A673 (cell line): Measurements from ENCODE around the gene SECTM1. TPM values are rescaled to one million over a fixed set of nuclear protein-coding genes. Genes with fewer than 3 reads are reported as not detected.
A peak's percentile ranks its signal among the peaks of the same experiment; 100 is the strongest.
"Not testable (repeated sequence)": the region's sequence is repeated elsewhere in the genome, so short reads cannot be mapped to it uniquely, and the experiment has no call there.

Experiments
- Bru-seq: library from RNA; stranded (reverse); fragments of 400-500 nt; gene quantifications from one replicate; lab custom pipeline; 2021; lab: Mats Ljungman, UMichigan
- BruChase-seq, 2 experiments: library from RNA; stranded (reverse); fragments of 400-500 nt; gene quantifications; one replicate each; lab custom pipeline; 2021; lab: Mats Ljungman, UMichigan
- BruUV-seq: library from RNA; stranded (reverse); fragments of 400-500 nt; replicated peaks from 2 replicates; lab custom pipeline; 2021; lab: Mats Ljungman, UMichigan
- CTCF ChIA-PET: fragments of 300-600 bp; sonication (Branson Sonifier 250); formaldehyde crosslinking; loops from one replicate; lab custom pipeline; 2022; ENCODE audit warnings: antibody characterized with exemption; lab: Charles Lee
- POLR2A ChIA-PET: fragments of 300-600 bp; sonication (Branson Sonifier 250); formaldehyde crosslinking; loops from one replicate; lab custom pipeline; 2022; ENCODE audit warnings: antibody characterized with exemption; ENCODE audit not compliant: low non-redundant PET; lab: Charles Lee
- DNase-seq: peaks from one replicate; pipeline ENCODE4 v3.0.0-alpha.2; 2015; ENCODE audit warnings: low spot score
- H3K27ac ChIP-seq: fragments of 200-600 bp; sonication (generic); 2 replicates; pipeline ENCODE4 v1.5.1; 2016; ENCODE audit warnings: mixed run types, low read depth, mild to moderate bottlenecking, mixed read lengths, antibody characterized with exemption, low read length; ENCODE audit not compliant: poor library complexity, severe bottlenecking
- H3K27me3 ChIP-seq: fragments of 200-600 bp; sonication (generic); replicated peaks from 2 replicates; pipeline ENCODE4 v1.6.1; 2017; ENCODE audit warnings: mixed run types, low read depth, mild to moderate bottlenecking, mixed read lengths, antibody characterized with exemption, low read length; ENCODE audit not compliant: insufficient read depth, poor library complexity
- H3K36me3 ChIP-seq: fragments of 200-600 bp; sonication (generic); 2 replicates; pipeline ENCODE4 v1.6.1; 2016; ENCODE audit warnings: mixed run types, mild to moderate bottlenecking, mixed read lengths, antibody characterized with exemption, low read length; ENCODE audit not compliant: insufficient read depth, poor library complexity, severe bottlenecking
- H3K4me1 ChIP-seq: fragments of 200-600 bp; sonication (generic); 2 replicates; pipeline ENCODE4 v1.6.1; 2017; ENCODE audit warnings: mixed run types, mild to moderate bottlenecking, mixed read lengths, antibody characterized with exemption, low read length; ENCODE audit not compliant: insufficient read depth, poor library complexity, severe bottlenecking
- H3K4me3 ChIP-seq: fragments of 200-600 bp; sonication (generic); 2 replicates; pipeline ENCODE4 v1.5.1; 2016; ENCODE audit warnings: low read depth, mixed run types, mild to moderate bottlenecking, mixed read lengths, low read length; ENCODE audit not compliant: poor library complexity, severe bottlenecking
- H3K9me3 ChIP-seq: fragments of 200-600 bp; sonication (generic); 2 replicates; pipeline ENCODE4 v1.6.1; 2016; ENCODE audit warnings: mixed run types, low read depth, mild to moderate bottlenecking, mixed read lengths, antibody characterized with exemption, low read length; ENCODE audit not compliant: poor library complexity, severe bottlenecking
- CTCF ChIP-seq: fragments of 300-800, 200-600 bp; sonication (generic); conservative IDR thresholded peaks from 2 replicates; pipeline ENCODE4 v1.5.1; 2017; ENCODE audit warnings: low read depth, mild to moderate bottlenecking, antibody characterized with exemption, low read length, moderate library complexity, mixed read lengths
- EZH2 ChIP-seq: fragments of 200-600 bp; sonication (generic); IDR thresholded peaks from 2 replicates; pipeline ENCODE4 v1.6.1; 2017; ENCODE audit warnings: borderline replicate concordance, low read depth, mild to moderate bottlenecking, mixed read lengths, antibody characterized with exemption, low read length; ENCODE audit not compliant: poor library complexity, severe bottlenecking
- intact Hi-C: fragments of 100-400 bp; cut with micrococcal nuclease; formaldehyde crosslinking; loops from one replicate; pipeline ENCODE4 v1.10.0; 2022; ENCODE audit not compliant: unreplicated experiment
- long read RNA-seq: library from polyadenylated mRNA; stranded (forward); transcript quantifications from one replicate; pipeline ENCODE4 v2.0.0, GENCODE V29; 2022
- total RNA-seq: library from RNA; stranded (reverse); gene quantifications from 2 replicates; pipeline ENCODE4 v1.2.3, GENCODE V29; 2021

SECTM1 gene
- total RNA-seq (1.4 and 2.8 TPM in 2 replicates), Bru-seq, nascent RNA (percentile 9 among the genes with signal in this experiment), BruChase-seq, experiment 1, labeled RNA remaining after a 2-hour chase (percentile 15 among the genes with signal in this experiment), BruChase-seq, experiment 2, labeled RNA remaining after a 6-hour chase (percentile 24 among the genes with signal in this experiment)
- long read RNA-seq, partial matches to known transcripts = 1 of 1 reads
- long read RNA-seq, other reads (novel, unspliced or antisense) = 0 of 1 reads

GRCh38 chr17:82333279-82334171 is at the start of gene SECTM1:
TSS of gene SECTM1 (minus strand) at chr17:82333766. CDS start at chr17:82327240, 6,526 bp downstream.
- peak within 1 kb of the TSS; percentile 48 for H3K4me3 ChIP-seq
- POLR2A ChIA-PET = interaction anchor here (0.5 kb wide), 2 partner anchors 26 to 101 kb away, joined by 3 to 4 read pairs; no protein-coding TSS in a partner anchor
- CTCF ChIA-PET = interaction anchor here (0.7 kb wide), 2 partner anchors 11 to 98 kb away, joined by 4 to 6 read pairs; no protein-coding TSS in a partner anchor
- H3K4me1 ChIP-seq = peaks cover 42% of the 10 kb centered on the region
- intact Hi-C loops = no loop called here
- peak; percentile 56 for DNase-seq
- no peaks in the 10 kb centered on the region for H3K36me3 ChIP-seq
- no peaks in the 10 kb centered on the region for H3K27me3 ChIP-seq
- BruUV-seq = no TSS peak
- H3K9me3 ChIP-seq = no peaks in the 10 kb centered on the region
- no peak within 1 kb of the TSS for H3K27ac ChIP-seq
- TF ChIP-seq EZH2 = no peak
- TF ChIP-seq CTCF = no peak

- BruUV-seq = no TSS peak
- Histone ChIP-seq H3K4me1 (peaks cover 6% of the 10 kb centered on the region), H3K9me3 (no peaks in the 10 kb centered on the region), H3K27me3 (no peaks in the 10 kb centered on the region), H3K27ac (no peak overlapping the region), H3K36me3 (no peaks in the 10 kb centered on the region), H3K4me3 (no peak overlapping the region)
- DNase-seq = no peak
- ChIA-PET CTCF (no interaction called here), POLR2A (no interaction called here)
- TF ChIP-seq EZH2 (no peak), CTCF (no peak)
- intact Hi-C loops = no loop called here
These were observed 49.3 kb upstream of the SECTM1 start for GRCh38 chr17:82382933-82383255.

- H3K27ac ChIP-seq, intact Hi-C loops, H3K4me1 ChIP-seq, H3K27me3 ChIP-seq, POLR2A ChIA-PET, H3K4me3 ChIP-seq, CTCF ChIA-PET, DNase-seq, BruUV-seq, H3K36me3 ChIP-seq, H3K9me3 ChIP-seq: not testable (repeated sequence)
These were observed 48.8 kb upstream of the SECTM1 start for GRCh38 chr17:82382220-82382932.

GRCh38 chr17:82381703-82382009 is 48.1 kb upstream of the SECTM1 start:
- BruUV-seq, H3K4me1 ChIP-seq, CTCF ChIA-PET, H3K27me3 ChIP-seq, intact Hi-C loops, H3K27ac ChIP-seq, POLR2A ChIA-PET, H3K4me3 ChIP-seq, H3K9me3 ChIP-seq, H3K36me3 ChIP-seq, DNase-seq: not testable (repeated sequence)
